GM19372 (cell line): ENCODE data around the gene PSPN.
A peak's percentile ranks its signal among the peaks of the same experiment; 100 is the strongest.
"Not testable (repeated sequence)": the region's sequence is repeated elsewhere in the genome, so short reads cannot be mapped to it uniquely, and the experiment has no call there.

Experiments used
- ATAC-seq: cut with Tn5 transposase; IDR thresholded peaks from one replicate; pipeline ENCODE4 v1.9.1; 2021; ENCODE audit warnings: mild to moderate bottlenecking, low read depth, moderate library complexity; ENCODE audit not compliant: unreplicated experiment

The PSPN gene

GRCh38 chr19:6406401-6406800, 30.7 kb upstream of the PSPN start:
- no peak for ATAC-seq

GRCh38 chr19:6402837-6403608, 27.3 kb upstream of the PSPN start:
- ATAC-seq = no peak

- no peak for ATAC-seq
These were observed 26.3 kb upstream of the PSPN start for GRCh38 chr19:6402058-6402457.

GRCh38 chr19:6400062-6400944, 24.6 kb upstream of the PSPN start:
- ATAC-seq = not testable (repeated sequence)

GRCh38 chr19:6396305-6396704, 20.6 kb upstream of the PSPN start:
- no peak for ATAC-seq

GRCh38 chr19:6394831-6395230, 19.1 kb upstream of the PSPN start:
- no peak for ATAC-seq

- ATAC-seq = no peak
These were observed 18.3 kb upstream of the PSPN start for GRCh38 chr19:6393983-6394412.

GRCh38 chr19:6393074-6393982, 17.6 kb upstream of the PSPN start, which contains the start of gene GTF2F1:
Gene GTF2F1, minus strand, starts transcription at chr19:6393164. Its CDS starts 169 bp downstream, at chr19:6392995.
- ATAC-seq = peak; percentile 78

- ATAC-seq = no peak
These were observed 16.7 kb upstream of the PSPN start for GRCh38 chr19:6392221-6393073.

- no peak for ATAC-seq
These were observed 11.6 kb upstream of the PSPN start for GRCh38 chr19:6387372-6387771.

- no peak for ATAC-seq
These were observed 8.6 kb upstream of the PSPN start for GRCh38 chr19:6384381-6384780.

- no peak for ATAC-seq
These were observed 7.5 kb upstream of the PSPN start for GRCh38 chr19:6383188-6383587.

- no peak for ATAC-seq
These were observed 5.5 kb upstream of the PSPN start for GRCh38 chr19:6381030-6381750.

- no peak for ATAC-seq
These were observed 4.0 kb upstream of the PSPN start for GRCh38 chr19:6379744-6380143.

GRCh38 chr19:6378486-6378885, 2.8 kb upstream of the PSPN start:
- ATAC-seq = no peak

GRCh38 chr19:6378041-6378440, 2.3 kb upstream of the PSPN start:
- no peak for ATAC-seq

- ATAC-seq = no peak
These were observed 918 bp upstream of the PSPN start for GRCh38 chr19:6376512-6377190.

- ATAC-seq = no peak
These were observed 872 bp downstream of the PSPN start for GRCh38 chr19:6374711-6375410.
